HG03280 (cell line): Measurements from ENCODE around the gene ZNF385D.
"Not testable (repeated sequence)": the region's sequence is repeated elsewhere in the genome, so short reads cannot be mapped to it uniquely, and the experiment has no call there.

Experiments
- ATAC-seq: cut with Tn5 transposase; IDR thresholded peaks from one replicate; pipeline ENCODE4 v1.9.1; 2021; ENCODE audit warnings: mild to moderate bottlenecking, moderate library complexity; ENCODE audit not compliant: unreplicated experiment

ZNF385D gene

DNA sequence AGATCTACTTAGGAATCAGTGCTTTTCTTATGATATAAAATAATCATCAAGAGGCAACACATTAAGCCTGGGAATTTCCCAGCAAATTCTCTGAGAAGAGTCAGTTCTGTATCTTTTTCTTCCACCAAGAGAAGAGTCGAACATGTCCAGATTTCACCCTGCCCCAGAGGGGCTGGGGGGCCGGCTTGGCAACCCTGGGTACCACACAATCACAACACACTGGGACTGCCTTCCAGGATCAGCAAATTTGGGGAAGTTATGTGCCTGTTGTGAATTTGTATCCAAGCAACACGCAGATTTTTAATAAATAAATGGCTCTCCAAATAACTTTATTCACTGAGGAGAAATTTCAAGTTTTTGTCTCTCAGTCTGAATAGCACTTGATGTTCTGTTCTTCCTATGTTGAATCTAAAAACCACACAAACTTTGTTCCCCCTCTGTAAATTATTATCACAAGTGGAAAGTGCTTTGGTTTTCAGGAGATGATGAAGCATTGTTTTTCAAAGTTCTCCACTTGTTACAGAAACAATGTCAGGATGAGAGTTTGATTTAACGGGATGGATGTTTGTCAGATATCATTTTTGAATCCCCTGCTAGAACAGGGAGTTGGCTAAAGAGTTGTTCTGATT, 357.2 kb downstream of the ZNF385D start:
- no peak for ATAC-seq

DNA sequence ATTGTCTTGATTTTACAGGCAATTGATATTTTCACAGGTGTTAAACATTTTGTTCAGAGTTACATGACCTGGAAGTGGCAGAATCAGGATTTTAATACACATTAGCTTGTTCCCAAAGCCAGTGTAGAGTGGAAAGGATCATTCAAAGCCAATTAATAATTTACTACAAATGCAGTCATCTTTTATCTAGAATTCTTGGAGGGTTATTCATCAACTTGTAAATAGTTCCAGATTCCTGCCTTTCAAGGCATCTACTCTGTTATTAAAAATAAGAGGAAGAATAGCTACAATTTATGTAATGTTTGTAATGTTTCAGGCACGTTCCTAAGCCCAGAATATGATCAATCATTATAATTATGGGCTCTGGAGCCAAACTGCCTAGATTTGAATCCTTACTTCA, 358.5 kb downstream of the ZNF385D start:
- ATAC-seq: no peak

DNA sequence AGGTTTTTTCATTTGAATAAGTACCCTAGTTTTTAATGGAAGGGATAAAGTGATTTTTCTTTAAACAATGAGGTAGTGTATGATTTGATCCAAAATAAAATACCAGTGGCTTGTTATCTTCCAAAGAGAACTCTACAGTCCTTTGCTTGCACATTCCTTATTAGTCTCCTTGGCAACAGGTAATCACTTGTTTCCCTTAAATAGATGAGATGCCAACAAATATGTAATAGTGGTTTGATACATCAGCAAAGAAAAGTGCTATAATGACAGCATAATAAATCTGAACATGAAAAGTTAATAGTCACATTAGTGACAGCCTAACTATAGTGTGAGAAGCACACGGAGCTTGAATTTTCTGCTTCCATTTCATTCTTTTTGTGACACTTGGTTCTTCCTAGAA, 360.2 kb downstream of the ZNF385D start:
- no peak for ATAC-seq

DNA sequence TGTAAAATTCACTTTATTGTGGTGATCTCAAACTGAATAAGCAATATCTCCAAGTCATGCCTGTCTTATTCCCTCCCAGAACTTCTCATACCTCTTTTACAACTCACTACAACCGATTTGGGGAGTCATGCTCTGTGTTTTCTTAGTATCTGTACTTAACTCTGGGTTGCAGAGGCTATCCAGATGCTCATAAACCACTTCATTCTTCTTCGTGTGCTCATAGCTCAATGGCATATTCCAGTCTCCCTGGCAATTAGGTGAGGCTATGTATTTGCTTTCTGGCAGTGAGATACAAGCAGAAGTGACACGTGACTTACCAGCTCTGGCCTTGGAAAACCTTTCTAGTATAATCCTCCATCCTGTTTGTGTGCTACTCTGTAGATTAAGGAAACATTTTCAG, 360.9 kb downstream of the ZNF385D start:
- ATAC-seq: no peak

DNA sequence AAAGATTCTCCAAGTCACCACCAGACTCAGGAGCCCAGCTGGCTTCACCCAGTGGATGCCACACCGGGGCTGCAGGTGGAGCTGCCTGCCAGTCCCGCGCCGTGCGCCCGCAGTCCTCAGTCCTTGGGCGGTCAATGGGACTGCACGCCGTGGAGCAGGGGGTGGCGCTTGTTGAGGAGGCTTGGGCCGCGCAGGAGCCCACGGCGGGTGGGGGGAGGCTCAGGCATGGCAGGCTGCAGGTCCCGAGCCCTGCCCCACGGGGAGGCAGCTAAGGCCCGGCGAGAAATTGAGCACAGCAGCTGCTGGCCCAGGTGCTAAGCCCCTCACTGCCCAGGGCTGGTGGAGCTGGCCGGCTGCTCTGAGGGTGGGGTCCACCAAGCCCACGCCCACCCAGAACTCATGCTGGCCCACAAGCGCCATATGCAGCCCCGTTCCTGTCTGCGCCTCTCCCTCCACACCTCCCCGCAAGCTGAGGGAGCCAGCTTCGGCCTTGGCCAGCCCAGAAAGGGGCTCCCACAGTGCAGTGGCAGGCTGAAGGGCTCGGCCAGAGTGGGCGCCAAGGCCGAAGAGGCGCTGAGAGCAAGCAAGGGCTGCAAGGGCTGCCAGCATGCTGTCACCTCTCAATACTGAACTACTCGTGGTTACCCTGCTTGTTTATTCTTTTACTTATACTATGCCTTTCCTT, 363.7 kb downstream of the ZNF385D start:
- not testable (repeated sequence) for ATAC-seq

DNA sequence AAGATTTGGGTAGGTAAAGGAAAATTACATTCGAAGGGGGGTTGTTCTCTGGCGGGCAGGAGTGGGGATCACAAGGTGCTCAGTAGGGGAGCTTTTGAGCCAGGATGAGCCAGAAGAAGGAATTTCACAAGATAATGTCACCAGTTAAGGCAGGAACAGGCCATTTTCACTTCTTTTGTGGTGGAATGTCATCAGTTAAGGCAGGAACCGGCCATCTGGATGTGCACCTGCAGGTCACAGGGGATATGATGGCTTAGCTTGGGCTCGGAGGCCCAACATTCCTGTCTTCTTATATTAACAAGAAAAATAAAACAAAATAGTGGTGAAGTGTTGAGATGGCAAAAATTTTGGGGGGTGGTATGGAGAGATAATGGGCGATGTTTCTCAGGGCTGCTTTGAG, 373.0 kb downstream of the ZNF385D start:
- ATAC-seq: not testable (repeated sequence)

DNA sequence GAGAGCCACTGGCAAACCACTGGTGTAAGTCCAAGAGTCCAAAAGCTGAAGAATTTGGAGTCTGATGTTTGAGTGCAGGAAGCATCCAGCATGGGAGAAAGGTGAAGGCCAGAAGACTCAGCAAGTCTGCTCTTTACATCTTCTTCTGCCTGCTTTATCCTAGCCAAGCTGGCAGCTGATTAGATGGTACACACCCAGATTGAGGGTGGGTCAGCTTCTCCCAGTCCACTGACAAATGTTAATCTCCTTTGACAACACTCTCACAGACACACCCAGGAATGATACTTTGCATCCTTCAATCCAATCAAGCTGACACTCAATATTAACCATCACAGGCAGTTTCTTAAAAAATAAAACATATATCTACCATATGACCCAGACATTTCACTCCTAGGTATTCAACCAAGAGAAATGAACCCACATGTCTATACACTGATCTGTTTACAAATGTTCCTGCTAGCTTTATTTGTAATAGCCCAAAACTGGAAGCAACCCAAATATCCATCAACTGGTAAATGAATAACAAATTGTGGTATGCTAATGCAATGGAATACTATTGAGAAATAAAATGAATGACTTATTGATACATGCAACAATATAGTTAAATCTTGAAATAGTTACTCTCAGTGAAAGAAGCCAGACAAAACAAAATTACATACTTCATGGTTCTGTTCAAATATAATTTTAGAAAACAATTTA, 373.8 kb downstream of the ZNF385D start:
- no peak for ATAC-seq

DNA sequence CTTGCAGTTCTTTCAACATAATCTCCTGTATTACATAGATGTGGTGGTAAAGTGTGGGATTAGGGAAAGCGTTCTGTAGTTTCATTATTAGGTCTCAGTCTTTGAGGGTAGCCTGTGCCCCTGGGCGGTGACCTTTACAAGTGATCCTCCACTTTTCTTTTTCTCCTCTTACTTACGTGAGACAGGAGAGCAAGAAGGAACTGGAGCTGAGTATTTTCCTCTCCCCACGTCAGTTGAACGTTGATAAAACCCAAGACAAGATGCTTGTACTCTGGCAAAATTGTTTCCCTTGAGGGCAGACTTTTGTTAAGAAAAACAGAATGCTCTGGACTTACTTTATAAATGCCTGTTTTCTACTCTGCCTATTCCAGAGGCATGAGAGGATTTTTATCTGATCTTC, 378.7 kb downstream of the ZNF385D start:
- ATAC-seq: no peak
